ENCODE measurements around the gene DDX10. TPM values are rescaled to one million over a fixed set of nuclear protein-coding genes. Genes with fewer than 3 reads are reported as not detected.

Gene DDX10
- total RNA-seq, 4 donors from 2014 or later, result 27.9 to 511 (median 31.5) TPM

DNA sequence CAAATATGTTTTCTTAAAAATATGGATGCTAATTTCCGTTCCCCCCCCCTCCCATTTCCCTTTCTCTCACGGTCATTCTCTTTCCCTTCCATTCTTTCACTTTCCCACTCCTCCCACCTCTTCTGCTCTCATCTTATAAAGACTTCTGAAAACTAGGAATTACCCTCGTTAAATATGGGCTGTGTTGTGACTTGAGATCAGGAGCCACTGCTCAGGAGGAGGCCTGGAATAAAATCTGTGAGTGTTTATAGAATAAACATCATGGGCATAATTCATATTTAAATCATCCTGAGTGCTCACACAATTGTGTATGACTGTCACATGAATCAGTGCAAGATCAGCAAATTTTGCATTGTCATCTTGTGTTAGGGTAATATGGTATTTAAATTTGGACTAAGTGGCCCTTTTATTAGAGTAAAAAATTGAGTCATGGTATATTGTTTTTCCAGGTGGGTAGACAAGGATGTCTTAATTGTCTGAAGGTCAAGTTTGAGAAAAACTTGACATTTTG is 208.0 kb downstream of the DDX10 start:
- Histone ChIP-seq H3K36me3 (no peaks in the 10 kb centered on the region), H3K27ac (no peak overlapping the region), H3K9me3 (no peaks in the 10 kb centered on the region), H3K27me3 (no peaks in the 10 kb centered on the region), H3K4me1 (no peaks in the 10 kb centered on the region), H3K4me3 (no peak overlapping the region)
- intact Hi-C loops (cut with DNase I; ENCODE audit: low total_unique reads), result no loop called here
- TF ChIP-seq POLR2A (IDR thresholded peaks at IDR 0.05), result no peak
- TF ChIP-seq, protein P1, sequence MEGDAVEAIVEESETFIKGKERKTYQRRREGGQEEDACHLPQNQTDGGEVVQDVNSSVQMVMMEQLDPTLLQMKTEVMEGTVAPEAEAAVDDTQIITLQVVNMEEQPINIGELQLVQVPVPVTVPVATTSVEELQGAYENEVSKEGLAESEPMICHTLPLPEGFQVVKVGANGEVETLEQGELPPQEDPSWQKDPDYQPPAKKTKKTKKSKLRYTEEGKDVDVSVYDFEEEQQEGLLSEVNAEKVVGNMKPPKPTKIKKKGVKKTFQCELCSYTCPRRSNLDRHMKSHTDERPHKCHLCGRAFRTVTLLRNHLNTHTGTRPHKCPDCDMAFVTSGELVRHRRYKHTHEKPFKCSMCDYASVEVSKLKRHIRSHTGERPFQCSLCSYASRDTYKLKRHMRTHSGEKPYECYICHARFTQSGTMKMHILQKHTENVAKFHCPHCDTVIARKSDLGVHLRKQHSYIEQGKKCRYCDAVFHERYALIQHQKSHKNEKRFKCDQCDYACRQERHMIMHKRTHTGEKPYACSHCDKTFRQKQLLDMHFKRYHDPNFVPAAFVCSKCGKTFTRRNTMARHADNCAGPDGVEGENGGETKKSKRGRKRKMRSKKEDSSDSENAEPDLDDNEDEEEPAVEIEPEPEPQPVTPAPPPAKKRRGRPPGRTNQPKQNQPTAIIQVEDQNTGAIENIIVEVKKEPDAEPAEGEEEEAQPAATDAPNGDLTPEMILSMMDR (IDR thresholded peaks at IDR 0.05), result no peak
- no peak for DNase-seq

DNA sequence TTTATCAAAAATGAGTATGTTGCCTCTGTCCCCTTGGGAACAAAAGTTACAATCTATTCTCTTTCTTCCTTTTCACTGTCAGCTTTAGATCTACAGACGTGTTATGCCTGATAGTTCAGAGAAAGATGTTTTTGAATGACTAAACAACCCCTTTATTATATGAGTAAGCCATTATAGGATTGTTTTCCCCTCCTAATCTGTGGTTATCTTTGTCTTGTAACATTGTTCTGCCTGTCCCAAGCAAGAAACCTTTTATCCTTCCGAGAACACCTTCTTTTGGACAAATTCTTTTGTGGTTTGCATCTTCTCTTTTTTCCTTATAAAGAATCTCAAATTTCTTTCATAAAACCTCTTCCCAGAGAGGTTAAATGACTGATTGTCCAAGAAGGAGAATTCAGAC is 208.4 kb downstream of the DDX10 start:
- intact Hi-C loops (cut with DNase I; ENCODE audit: low total_unique reads), result no loop called here
- H3K9me3 ChIP-seq, result no peaks in the 10 kb centered on the region
- TF ChIP-seq POLR2A (IDR thresholded peaks at IDR 0.05), result no peak
- TF ChIP-seq, protein P1 (IDR thresholded peaks at IDR 0.05), result no peak
- no peaks in the 10 kb centered on the region for H3K27me3 ChIP-seq
- DNase-seq, result no peak
- H3K4me1 ChIP-seq, result no peaks in the 10 kb centered on the region
- H3K36me3 ChIP-seq, result no peaks in the 10 kb centered on the region
- H3K4me3 ChIP-seq, result no peak overlapping the region
- no peak overlapping the region for H3K27ac ChIP-seq

DNA sequence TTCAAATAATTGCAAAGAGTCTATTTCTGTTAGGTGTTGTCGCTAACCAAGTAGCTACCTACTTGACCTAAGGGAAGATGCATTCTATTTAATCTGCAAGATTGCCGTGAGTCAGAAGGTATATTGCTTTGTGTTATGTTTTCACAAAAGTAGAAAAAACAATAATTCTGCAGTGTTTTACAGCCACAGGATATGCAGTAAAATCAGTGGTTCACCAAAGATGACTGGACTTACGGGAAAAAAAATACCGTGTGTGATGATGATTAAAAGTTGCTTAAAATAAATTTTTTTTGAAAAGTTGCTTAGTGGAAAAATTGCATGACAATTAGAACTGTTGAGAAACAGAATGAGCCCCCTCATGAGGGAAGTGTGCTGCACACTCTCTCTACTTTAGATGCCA is 209.1 kb downstream of the DDX10 start:
- intact Hi-C loops (cut with DNase I; ENCODE audit: low total_unique reads), result no loop called here
- Histone ChIP-seq H3K4me1 (no peaks in the 10 kb centered on the region), H3K9me3 (no peaks in the 10 kb centered on the region), H3K27ac (no peak overlapping the region), H3K4me3 (no peak overlapping the region), H3K27me3 (no peaks in the 10 kb centered on the region), H3K36me3 (no peaks in the 10 kb centered on the region)
- no peak for DNase-seq
- no peak for TF ChIP-seq POLR2A (IDR thresholded peaks at IDR 0.05)
- TF ChIP-seq, protein P1 (IDR thresholded peaks at IDR 0.05), result no peak

DNA sequence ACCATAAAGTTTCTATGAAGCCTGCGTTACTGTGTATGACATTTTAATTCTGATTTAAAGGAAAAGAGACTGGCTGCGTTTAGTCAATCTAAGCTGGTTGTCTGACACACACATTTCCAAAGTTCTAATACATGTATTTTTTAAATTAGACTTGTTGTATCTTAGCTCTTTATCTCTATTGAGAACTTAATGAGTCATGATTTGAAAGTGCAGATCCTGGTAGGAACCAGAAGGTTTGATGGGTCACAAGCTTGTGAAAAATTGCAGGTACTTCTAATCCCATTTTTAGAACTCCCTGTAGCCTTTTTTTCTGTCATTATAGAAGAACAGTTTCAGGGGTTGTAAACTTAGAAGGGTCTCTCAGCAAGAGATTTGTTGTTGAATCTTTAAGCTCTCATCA is 210.3 kb downstream of the DDX10 start:
- Histone ChIP-seq H3K27me3 (no peaks in the 10 kb centered on the region), H3K4me3 (no peak overlapping the region), H3K4me1 (no peaks in the 10 kb centered on the region), H3K36me3 (no peaks in the 10 kb centered on the region), H3K9me3 (no peaks in the 10 kb centered on the region), H3K27ac (no peak overlapping the region)
- intact Hi-C loops (cut with DNase I; ENCODE audit: low total_unique reads), result no loop called here
- TF ChIP-seq, protein P1 (IDR thresholded peaks at IDR 0.05), result no peak
- TF ChIP-seq POLR2A (IDR thresholded peaks at IDR 0.05), result no peak
- DNase-seq, result no peak

DNA sequence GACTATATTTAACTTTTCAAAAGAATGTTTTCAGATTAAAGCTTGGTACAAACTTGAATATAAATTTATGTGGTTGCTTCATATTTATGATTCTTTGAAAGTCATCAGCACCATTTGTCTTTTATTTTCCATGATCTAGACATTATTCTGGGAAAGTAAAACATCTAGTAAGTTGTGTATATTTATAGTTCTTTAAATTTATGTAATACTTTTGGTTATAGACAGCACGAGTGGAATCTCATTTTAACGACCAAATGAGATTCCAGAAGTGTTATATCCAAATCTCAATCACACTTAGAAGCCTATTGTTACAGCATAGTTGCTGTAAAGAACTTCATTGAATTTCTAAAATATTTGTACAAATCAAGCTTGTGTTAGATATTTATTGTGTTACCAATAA is 212.3 kb downstream of the DDX10 start:
- DNase-seq, result no peak
- Histone ChIP-seq H3K9me3 (no peaks in the 10 kb centered on the region), H3K4me3 (no peak overlapping the region), H3K36me3 (no peaks in the 10 kb centered on the region), H3K27me3 (no peaks in the 10 kb centered on the region), H3K27ac (no peak overlapping the region), H3K4me1 (no peaks in the 10 kb centered on the region)
- intact Hi-C loops (cut with DNase I; ENCODE audit: low total_unique reads), result no loop called here
- TF ChIP-seq, protein P1 (IDR thresholded peaks at IDR 0.05), result no peak
- no peak for TF ChIP-seq POLR2A (IDR thresholded peaks at IDR 0.05)

Data from uterus (tissue), 4 donors.